ENCODE measurements around the gene CCDC91.

DNA sequence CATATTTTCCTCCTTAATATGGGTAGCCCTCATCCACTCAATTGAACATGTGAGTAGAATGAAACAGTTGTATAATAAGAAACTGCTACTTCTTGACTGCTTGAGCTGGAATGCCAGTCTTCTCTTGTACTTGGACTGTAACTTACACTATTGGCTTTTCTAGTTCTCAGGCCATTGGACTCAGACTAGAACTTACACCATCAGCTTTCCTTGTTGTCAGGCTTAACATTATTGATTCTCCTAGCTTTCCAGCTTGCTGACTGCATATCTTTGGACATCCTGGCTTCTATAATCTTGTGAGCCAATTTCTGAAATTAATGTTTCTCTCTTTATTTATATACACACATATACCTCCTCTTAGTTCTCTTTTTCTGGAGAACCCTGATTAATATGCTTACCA lies 24.8 kb downstream of the CCDC91 start:
- TF ChIP-seq, protein P1, sequence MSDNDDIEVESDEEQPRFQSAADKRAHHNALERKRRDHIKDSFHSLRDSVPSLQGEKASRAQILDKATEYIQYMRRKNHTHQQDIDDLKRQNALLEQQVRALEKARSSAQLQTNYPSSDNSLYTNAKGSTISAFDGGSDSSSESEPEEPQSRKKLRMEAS (CRISPR knock-in tag; IDR thresholded peaks at IDR 0.05), result no peak
- TF ChIP-seq FOXP1 (CRISPR knock-in tag; IDR thresholded peaks at IDR 0.05; ENCODE audit: borderline replicate concordance) (no peak), NR2C2 (CRISPR knock-in tag; IDR thresholded peaks at IDR 0.05) (no peak), CBFB (CRISPR knock-in tag; IDR thresholded peaks at IDR 0.05; ENCODE audit: low read depth) (no peak), JUN (CRISPR knock-in tag; IDR thresholded peaks at IDR 0.05) (no peak)
- TF ChIP-seq, protein P2, sequence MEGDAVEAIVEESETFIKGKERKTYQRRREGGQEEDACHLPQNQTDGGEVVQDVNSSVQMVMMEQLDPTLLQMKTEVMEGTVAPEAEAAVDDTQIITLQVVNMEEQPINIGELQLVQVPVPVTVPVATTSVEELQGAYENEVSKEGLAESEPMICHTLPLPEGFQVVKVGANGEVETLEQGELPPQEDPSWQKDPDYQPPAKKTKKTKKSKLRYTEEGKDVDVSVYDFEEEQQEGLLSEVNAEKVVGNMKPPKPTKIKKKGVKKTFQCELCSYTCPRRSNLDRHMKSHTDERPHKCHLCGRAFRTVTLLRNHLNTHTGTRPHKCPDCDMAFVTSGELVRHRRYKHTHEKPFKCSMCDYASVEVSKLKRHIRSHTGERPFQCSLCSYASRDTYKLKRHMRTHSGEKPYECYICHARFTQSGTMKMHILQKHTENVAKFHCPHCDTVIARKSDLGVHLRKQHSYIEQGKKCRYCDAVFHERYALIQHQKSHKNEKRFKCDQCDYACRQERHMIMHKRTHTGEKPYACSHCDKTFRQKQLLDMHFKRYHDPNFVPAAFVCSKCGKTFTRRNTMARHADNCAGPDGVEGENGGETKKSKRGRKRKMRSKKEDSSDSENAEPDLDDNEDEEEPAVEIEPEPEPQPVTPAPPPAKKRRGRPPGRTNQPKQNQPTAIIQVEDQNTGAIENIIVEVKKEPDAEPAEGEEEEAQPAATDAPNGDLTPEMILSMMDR (IDR thresholded peaks at IDR 0.05), result no peak
- TF ChIP-seq, protein P3, sequence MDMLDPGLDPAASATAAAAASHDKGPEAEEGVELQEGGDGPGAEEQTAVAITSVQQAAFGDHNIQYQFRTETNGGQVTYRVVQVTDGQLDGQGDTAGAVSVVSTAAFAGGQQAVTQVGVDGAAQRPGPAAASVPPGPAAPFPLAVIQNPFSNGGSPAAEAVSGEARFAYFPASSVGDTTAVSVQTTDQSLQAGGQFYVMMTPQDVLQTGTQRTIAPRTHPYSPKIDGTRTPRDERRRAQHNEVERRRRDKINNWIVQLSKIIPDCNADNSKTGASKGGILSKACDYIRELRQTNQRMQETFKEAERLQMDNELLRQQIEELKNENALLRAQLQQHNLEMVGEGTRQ (CRISPR knock-in tag; IDR thresholded peaks at IDR 0.05), result no peak
- TF ChIP-seq, protein P4, sequence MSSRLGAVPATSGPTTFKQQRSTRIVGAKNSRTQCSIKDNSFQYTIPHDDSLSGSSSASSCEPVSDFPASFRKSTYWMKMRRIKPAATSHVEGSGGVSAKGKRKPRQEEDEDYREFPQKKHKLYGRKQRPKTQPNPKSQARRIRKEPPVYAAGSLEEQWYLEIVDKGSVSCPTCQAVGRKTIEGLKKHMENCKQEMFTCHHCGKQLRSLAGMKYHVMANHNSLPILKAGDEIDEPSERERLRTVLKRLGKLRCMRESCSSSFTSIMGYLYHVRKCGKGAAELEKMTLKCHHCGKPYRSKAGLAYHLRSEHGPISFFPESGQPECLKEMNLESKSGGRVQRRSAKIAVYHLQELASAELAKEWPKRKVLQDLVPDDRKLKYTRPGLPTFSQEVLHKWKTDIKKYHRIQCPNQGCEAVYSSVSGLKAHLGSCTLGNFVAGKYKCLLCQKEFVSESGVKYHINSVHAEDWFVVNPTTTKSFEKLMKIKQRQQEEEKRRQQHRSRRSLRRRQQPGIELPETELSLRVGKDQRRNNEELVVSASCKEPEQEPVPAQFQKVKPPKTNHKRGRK (CRISPR knock-in tag; IDR thresholded peaks at IDR 0.05; ENCODE audit: borderline replicate concordance), result no peak
- TF ChIP-seq, protein P5, sequence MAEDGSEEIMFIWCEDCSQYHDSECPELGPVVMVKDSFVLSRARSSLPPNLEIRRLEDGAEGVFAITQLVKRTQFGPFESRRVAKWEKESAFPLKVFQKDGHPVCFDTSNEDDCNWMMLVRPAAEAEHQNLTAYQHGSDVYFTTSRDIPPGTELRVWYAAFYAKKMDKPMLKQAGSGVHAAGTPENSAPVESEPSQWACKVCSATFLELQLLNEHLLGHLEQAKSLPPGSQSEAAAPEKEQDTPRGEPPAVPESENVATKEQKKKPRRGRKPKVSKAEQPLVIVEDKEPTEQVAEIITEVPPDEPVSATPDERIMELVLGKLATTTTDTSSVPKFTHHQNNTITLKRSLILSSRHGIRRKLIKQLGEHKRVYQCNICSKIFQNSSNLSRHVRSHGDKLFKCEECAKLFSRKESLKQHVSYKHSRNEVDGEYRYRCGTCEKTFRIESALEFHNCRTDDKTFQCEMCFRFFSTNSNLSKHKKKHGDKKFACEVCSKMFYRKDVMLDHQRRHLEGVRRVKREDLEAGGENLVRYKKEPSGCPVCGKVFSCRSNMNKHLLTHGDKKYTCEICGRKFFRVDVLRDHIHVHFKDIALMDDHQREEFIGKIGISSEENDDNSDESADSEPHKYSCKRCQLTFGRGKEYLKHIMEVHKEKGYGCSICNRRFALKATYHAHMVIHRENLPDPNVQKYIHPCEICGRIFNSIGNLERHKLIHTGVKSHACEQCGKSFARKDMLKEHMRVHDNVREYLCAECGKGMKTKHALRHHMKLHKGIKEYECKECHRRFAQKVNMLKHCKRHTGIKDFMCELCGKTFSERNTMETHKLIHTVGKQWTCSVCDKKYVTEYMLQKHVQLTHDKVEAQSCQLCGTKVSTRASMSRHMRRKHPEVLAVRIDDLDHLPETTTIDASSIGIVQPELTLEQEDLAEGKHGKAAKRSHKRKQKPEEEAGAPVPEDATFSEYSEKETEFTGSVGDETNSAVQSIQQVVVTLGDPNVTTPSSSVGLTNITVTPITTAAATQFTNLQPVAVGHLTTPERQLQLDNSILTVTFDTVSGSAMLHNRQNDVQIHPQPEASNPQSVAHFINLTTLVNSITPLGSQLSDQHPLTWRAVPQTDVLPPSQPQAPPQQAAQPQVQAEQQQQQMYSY (CRISPR knock-in tag; IDR thresholded peaks at IDR 0.05), result no peak
